HuH-7.5 (cell line): ENCODE data around the gene PPM1A.

Experiments
- DNase-seq: peaks from one replicate; pipeline ENCODE4 v3.0.0; 2011; ENCODE audit warnings: low spot score

PPM1A gene

DNA sequence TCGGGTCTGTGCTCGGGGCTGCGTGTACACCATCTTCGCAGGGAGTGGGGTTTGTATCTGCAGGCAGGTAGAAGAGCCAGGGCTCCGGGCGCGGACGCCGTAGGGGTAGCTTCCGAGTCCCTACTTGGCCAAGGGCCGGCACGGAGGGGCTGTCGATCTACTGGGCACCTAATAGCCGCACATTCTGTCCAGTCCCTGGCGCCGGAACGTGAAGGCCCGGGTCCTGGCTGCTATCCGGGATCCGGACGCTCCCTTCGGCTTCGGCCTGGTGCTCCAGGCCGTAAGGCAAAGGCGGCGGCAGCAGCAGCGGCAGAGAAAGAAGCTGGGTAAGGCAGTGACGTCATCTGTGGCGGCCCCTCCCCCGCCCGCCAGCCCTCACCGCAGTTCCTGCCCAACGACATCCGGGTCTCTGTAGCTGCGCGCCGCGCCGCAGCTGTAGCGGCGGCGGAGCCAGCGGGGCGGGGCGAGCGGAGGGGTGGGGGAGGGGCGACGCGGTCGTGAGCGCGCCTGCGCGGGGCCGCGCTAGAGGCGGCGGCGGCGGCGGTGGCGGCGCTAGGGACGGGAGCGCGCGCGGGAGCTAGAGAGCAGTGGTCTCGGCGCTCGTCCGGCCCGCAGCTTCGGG is at the start of gene PPM1A:
PPM1A (plus strand) TSS at position 525 of the 622 bp plus-strand sequence. CDS start 33,483 bp downstream, outside the sequence.
- DNase-seq: peak; percentile 91

GRCh38 chr14:60199321-60199720 is 49.7 kb upstream of the PPM1A start:
- DNase-seq: no peak

- DNase-seq: no peak
These were observed 44.7 kb upstream of the PPM1A start for GRCh38 chr14:60204104-60204842.

DNA sequence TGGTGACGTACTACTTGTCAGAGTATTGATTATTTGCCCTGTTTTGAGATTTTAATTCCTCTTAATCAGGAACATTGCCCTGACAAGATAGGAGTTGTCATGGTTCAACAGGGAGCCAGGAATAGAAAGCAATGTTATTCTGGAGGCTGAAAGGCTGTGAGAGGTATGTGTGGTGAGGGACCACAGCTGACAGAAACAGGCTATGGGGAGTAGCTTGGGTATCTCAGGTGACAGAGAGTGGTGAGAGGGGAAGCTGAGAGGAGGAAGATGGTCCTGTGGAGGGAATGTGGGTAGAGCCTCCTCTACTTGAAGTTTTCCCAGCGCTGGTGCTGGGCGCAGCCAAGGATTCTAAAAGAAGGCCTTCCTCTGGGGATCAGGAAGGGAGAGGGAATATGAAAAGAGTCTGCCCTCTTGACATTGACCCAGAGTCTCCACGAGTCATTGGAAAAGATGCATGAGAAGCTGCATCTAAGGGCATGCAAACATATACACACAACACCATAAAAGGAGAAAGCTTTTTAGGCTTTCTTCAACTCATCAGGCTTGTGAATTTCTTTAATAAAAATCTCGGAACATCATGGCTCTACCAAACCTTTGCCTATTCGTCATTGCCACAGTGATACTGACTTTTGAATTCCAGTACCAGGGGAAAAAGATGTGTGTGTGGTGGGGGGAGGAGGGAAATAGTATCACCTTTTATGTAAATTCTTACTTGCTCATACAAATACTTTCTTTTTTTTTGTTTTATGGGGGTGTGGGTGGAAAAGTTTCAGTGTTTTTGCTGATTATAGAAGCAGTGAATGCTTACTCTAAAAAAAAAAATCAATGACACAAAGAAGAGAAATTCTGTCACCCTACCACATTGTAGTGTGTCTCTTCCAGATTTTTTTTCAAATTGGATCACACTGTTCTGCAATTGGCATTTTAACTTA is 43.9 kb upstream of the PPM1A start:
- DNase-seq: no peak

DNA sequence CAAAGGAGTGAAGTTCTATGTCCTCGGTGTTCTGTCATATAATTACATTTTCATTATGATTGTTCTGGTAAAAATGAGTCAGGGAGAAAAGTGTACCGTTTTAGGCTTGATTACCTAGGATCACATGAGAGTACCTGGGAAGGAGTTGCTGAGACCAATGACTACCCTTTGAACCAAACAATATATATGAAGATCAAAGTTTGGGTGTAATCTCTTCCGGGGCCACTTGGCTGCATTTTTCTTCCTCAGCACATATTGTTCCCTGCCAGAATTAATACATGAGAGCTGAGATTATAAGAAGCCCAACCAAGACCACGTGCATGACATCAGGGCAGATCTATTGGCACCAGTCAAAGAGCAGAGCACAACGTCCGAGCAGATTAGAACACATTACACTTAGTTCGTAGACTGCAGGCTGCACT is 42.8 kb upstream of the PPM1A start:
- DNase-seq: no peak

DNA sequence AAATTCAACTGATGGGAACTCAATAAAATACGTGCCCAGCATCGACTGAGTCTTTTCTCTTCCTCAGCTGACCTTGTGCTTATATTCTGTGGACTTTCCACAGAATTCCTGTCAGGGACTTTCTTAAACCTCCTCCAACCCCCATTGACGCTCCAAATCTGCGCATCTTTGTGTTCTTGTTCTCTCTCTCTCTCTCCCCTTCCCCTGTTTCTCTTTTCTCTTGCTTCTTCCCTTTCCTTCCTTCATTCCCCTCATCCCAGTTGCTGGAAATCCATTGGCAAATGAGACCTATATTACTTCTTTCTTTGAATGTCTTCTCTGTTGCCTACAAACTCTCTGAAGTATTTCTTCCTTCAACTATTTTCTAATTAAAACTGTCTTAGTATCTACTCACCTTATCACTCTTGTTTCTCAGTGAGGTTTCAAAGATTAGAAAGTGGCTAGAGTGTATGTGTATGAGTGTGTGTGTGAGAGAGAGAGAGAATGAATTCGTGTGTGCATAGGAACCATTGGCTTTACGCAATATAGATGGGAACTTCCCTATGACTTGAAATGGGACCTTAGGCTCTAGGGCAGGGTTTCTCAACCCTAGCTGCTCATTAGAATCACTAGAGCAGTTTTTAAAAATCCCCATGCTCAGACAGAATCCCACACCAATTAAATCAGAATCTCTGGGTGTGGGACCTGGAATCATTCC is 42.0 kb upstream of the PPM1A start:
- no peak for DNase-seq

- no peak for DNase-seq
These were observed 38.3 kb upstream of the PPM1A start for GRCh38 chr14:60210703-60211102.

DNA sequence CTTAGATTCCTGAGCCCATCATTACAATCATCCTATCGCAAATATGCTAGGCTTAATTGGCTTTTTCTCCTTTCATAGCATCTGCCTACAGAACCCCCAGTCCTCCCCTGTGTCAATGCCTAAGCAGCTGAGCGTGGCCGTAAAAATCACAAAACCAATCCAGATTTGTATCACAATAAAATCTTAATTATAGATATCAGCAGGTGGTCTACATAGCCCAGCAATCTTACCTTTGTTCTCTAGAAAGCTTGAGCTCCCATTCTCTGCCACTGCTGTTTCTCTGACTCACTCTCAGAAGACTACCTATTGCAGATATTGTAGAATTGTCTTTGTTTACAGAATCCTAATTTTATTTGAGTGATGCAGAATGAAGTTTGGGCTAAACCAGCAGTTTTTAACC is 37.9 kb upstream of the PPM1A start:
- DNase-seq: no peak

DNA sequence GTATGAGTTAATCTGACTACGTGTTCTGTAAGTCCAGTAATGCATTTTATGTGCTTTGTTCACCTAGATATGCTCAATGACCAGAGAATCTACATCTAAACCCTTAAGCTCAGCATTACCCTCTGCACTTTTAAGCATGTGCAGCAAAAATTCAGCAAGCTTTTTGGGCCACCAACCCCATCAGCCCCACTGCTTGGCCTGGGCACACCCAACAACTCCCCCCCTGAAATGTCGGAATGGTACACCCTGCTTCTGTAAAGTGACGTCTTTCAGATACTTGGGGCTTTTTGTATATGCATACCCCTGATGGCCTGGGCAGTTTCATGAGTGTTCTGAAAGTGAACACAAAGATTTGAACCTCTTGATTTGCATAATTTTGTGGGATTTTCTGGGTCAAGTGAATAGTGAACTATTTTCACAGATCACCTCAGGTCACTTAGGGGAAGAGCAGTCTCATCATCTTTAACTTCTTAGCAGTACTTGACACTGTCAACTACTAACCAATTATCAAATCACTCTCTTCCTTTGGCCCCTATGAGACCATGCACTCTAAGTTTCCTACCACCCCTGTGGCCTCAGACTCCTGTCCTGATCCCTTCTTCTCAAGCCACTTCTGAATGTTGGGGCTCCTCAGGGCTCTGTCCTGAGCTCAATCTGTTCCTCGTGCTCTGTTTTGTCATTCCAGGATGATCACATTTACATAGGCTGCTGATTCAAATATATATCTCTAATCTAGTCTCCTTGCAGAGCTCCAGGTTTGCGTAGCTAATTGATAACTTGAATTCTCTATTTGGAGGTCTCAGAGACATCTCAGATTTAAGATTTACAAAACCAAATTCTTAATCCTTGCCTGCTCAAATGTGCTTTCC is 36.3 kb upstream of the PPM1A start:
- DNase-seq: no peak

DNA sequence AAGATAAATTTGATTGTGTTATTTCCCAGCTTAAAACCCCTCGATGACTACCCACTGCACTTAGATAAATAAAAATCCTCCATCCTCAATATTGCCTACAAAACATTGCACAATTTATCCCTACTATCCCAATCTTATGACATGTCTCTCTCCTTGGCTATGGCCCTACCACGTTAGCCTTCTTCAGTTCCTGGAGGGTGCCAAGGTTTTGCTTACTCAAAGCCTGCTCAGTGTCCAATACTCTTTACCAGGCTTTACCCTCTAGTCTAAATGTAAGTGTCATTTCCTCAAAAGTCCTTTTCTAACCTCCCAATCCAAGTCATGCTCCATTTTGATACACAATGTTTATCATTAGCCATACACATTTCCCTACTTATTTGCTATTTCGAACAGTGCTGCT is 35.0 kb upstream of the PPM1A start:
- no peak for DNase-seq

DNA sequence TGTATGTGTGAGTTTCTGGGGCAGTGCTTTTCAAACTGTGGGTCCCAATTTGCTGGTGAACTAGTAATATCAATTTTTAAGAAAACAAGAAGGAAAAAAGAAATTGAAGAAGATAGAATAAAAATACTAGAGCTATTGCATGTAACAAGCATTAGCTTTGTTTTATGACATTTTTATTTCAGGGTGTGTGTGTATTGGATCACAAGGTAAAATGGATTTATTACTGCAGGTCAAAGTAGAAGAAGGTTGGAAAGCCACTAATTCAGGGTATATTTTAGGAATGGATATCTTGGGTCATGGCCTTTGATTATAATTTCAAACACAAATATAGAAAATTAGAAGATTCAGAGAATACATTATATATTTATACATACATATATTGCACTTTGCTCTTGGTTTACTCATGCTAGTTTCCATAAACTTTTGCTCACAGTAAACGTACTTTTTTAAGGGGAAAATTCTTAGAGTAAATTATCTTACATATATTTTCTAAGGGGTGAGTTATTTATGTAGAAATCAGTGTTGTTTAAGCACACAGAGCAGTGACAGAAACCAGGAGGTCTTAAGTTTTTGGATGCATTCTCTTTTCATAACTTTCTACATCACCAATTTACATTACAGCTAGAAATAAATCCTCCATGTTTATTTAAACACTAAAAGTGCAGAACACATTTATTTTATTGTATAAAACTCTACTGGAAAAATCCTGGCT is 34.5 kb upstream of the PPM1A start:
- DNase-seq: no peak

DNA sequence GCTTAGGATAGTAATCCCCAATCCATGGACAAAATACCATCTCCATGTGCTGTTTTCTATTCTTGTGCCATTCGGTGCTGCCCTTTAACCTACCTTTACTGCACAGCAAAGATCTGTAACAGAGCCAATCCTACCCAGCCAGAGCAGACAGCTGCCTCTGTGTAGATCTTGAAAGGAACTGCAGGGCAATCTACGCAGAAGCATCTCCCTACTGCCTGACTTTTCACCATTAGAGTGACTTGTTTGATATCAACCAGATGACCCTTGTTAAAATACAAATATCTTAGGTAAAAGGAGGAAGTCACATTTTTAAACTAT is 33.9 kb upstream of the PPM1A start:
- DNase-seq: no peak

DNA sequence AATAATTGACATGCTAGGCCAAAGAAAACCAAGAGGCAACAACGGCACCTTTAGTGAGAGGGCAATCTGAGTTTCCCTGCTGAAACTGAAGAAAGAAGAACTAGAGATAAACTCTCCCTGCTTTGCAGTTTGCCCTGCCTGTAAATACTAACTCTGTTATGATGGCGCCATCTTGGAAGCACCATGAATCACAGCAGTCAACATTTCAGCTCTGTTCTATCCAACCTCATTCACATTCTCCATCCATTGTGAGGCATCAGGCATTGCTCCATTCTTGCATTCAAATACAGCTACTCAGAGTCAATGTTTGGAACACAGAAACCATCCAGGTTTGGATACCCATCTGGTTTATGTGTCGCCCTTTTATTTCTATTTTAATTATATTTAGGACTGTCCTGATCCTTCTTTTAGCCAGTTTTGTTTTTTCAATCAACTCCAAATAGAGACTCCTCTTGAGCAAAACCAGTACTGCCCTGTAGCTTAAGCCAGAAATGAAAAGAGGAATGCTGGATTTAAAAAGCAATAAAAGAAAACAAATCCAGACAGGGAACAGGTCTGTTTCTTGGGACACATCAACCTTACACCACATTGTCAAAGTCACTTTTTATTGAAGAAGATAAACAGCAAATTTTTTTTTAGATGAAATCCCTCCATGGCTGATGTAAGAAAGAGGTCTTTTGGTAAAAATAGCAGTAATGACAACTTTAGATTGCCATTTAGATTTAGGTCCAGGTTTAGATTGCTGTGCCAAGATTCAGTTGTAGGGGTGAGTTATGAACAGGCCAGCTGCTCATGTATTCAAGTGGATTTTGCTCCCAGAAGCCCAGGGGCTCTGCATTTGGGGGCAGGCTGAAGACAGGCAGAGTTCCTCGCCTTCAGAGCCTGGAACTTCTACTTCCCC is 33.3 kb upstream of the PPM1A start:
- DNase-seq: no peak

DNA sequence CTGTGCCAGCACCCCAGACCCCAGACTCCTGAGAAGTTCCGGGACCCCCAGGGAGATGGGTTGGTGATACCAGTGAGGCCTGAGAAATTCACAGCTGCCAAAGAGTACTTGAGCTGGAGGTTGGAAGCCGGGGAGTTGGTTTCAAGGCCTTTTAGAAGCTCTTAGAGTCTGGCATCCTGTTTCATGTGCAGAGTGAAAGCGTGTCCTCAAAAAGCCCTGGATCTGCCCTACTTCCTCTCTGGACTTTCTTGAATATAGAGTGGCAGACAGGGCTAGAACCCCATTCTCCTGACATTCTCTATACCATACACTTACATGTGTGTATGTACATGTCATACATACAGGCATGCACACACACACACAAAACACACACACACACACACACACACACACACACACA is 31.3 kb upstream of the PPM1A start:
- DNase-seq: no peak

GRCh38 chr14:60220084-60220483 is 28.9 kb upstream of the PPM1A start:
- DNase-seq: no peak

- DNase-seq: no peak
These were observed 28.1 kb upstream of the PPM1A start for GRCh38 chr14:60220917-60221316.

DNA sequence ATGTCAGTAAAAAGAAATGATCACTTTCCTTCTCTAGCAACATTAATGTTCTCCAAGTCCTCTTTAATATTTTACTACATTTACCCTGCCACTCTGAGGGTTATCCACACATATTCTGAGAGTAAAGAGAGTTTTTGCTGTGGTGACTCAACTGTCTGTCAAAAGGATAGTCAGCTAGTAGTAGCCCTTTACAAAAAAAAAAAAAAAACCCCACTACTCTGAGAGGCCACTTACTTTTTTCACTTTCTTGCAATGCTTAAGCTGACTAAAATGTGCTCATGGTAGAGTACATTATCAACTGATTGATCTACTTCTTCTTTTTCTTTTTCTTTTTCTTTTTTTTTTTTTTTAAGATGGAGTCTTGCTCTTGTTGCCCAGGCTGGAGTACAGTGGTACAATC is 27.6 kb upstream of the PPM1A start:
- no peak for DNase-seq

DNA sequence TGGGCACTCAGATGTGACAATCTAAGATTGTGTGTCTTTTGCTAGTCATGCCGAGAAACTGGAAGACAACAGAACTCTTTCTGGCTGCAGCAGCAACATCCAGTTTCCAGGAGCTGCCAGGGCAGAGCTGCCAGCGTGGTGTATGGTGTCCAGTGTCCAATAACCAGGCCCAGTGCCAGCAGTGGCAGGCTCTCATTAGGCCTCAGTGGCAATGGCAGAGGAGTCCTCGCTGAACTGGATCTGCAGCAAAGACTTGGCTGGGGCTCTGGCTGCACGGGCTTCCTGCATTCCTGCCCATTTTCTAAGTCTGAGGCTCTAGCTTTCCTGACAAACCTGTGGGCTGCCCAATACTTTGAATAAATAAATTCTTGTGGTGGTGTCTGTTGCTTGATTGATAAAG is 26.2 kb upstream of the PPM1A start:
- DNase-seq: no peak

DNA sequence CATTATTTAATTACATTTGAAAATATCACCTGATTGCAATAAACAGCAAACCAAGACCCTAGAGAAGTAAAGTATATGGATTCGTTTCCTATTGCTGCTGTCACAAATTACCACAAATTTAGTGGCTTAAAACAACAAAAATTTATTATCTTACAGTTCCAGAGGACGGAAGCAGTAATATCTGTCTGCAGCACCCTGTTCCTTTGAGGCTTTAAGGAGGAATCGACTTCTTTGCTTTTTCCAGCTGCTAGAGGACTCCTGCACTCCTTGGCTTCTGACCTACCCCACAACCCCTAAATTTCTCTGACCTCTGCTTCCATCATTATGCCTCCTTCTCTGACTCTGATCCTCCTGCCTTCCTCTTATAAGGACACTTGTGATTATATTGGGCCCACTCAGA is 23.8 kb upstream of the PPM1A start:
- no peak for DNase-seq

GRCh38 chr14:60226298-60226697 is 22.7 kb upstream of the PPM1A start:
- DNase-seq: no peak
